ENCODE data around the gene DNAH1.

The DNAH1 gene

DNA sequence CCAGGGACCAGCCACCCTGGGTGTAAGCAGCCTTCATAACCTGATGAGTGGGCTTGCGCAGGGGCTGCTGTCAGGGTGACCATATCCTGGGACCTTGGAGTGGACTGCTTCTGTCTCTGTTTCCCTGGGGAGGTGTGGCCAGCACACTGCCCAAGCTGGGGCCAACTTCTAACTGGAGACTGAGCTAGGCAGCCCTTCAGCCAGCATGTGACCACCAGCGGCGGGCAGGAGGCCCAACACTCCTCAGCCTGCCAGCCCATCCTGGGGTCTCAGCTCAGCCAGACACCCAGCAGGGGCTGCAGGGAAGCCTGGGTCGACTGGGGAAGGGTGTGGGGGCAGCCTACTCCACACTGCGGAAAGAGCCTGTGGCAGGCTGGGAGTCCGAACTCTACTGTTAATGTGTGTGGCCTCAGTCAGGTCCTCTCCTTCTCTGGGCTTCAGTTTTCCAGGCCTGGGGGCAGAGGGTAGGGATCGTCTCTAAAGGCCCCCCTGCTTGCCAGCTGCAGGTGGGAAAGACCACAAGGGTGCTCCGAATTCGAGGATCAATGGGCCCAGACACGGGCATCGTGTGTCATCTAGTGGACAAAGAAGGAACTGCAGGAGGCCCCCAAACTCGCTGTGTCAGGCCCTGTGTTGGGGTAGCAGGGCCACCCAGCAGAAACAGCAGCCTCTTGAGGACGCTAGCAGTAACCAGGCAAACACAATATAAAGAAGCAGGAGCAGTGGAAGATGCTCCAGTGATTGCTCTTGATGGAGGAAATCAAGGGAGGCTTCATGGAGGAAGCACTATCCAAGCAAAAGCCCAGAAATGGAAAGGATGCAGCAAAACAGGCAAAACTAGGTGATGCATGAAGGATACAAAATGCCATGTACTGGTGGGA, 130.8 kb downstream of the DNAH1 start:
- DNase-seq = peak; percentile 79 to 87
- no peak for TF ChIP-seq POLR2A (IDR thresholded peaks at IDR 0.05; ENCODE audit: low read length)
- no peak for TF ChIP-seq GATA1 (IDR thresholded peaks at IDR 0.05; ENCODE audit: low read depth, low read length)

DNA sequence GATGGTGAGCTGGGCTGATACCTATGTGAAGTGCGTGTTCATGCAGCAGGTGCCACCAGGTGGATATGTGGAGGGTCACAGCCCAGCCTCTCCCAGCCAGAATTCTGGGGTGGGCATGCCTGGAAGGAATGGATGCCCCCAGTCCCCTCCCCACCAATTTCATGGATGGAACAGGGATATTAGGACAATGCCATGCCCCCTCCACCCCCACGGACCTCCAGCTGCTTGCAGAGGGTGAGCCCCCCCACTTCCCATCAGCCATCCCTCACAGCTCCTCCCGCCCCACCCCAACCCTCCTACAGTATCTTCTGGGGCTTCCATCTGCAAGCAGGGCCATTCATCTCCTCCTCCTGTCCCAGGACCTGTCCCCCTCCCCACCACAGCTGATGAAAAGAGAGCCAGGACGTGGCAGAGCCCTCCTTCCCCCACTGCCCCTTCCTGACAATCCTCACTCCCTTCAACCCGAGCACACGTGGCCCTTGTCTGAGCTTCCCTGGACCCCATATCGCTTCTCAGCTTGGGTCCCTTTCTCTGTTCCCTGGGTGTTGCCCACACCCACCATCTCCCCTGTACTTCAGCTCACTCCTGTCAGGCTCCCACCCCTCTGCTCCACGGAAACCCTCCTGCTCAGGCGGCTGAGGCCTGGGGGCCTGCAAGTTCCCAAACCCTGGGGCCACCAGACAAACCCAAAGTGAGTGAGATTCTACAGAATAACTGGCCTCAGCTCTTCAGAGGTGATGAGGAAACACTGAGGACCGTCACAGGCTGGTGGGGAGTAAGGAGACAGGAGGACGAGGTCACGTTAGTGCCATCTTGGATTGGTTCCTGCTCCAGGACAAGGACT, 131.6 kb downstream of the DNAH1 start:
- TF ChIP-seq GATA1 (IDR thresholded peaks at IDR 0.05; ENCODE audit: low read depth, low read length) (no peak), POLR2A (IDR thresholded peaks at IDR 0.05; ENCODE audit: low read length) (no peak)
- no peak for DNase-seq
